ENCODE data around the gene G3BP2.

Gene G3BP2

DNA sequence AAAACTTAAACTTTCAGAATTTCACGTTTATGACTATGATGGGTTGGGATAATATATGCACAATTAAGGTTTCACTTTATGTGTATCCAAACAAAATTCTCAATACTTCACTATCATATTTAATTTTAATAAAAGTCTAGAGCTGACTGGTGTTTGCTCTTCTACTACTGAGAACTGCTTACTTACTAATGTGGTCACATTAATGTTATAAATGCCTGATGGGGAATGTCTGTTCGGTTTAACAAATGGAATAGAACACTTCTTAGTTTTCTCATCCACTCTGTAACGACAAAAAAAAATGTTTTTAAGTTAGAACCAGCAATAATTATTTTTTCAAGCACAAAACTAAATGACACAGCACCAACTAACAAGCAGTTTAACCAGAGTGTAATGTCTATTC lies 77.2 kb downstream of the G3BP2 start:
- DNase-seq: no peak
- intact Hi-C loops (cut with DNase I): no loop called here

DNA sequence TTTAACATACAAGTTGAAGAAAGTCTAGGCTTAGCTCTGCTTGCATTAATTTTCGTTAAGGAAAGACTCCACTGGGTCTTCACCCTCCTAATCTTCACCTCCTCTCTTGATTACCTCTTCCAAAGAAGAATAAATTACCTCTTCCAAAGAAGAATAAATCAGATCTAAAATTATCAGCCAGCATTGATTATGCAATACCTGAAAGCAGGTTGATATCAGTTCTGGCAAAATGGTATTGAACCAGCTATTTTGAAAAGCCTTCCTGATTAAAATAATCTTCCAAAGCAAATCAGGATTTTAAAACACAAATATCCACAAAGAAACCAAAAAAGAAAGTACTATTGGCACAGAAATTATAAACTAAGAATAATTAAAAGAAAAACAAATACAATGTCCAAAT lies 79.8 kb downstream of the G3BP2 start:
- DNase-seq: no peak
- intact Hi-C loops (cut with DNase I): no loop called here

Data from head of caudate nucleus (tissue), 42 donors.